K562 (cell line): ENCODE measurements around the gene SLC35A2. TPM values are rescaled to one million over a fixed set of nuclear protein-coding genes. Genes with fewer than 3 reads are reported as not detected.

ENCODE experiments used
- ETV5 ChIP-seq: sonication (generic); formaldehyde crosslinking; IDR thresholded peaks from 2 replicates; pipeline ENCODE4 v1.4.0; 2020; ENCODE audit warnings: low read depth, mild to moderate bottlenecking, missing genetic modification reagents
- FOXK2 ChIP-seq, 2 experiments: fragments of 450-650 bp; IDR thresholded peaks in 1 of 2; conservative IDR thresholded peaks in 1 of 2; 2 replicates each; pipeline ENCODE4 v1.6.1; 2016; ENCODE audit warnings: low read depth in 2 of 2, mild to moderate bottlenecking in 1 of 2
- GABPB1 ChIP-seq: sonication (generic); formaldehyde crosslinking; IDR thresholded peaks from 2 replicates; pipeline ENCODE4 v1.8.0; 2022; ENCODE audit warnings: mild to moderate bottlenecking, missing genetic modification reagents
- GTF2B ChIP-seq: IDR thresholded peaks from 2 replicates; pipeline ENCODE4 v1.6.1; 2011; ENCODE audit not compliant: insufficient read length; ENCODE audit errors: extremely low read depth
- HIVEP1 ChIP-seq: fragments of 250-450 bp; sonication (Bioruptor Pico); IDR thresholded peaks from 2 replicates; pipeline ENCODE4 v1.4.0; 2020; ENCODE audit warnings: mild to moderate bottlenecking
- KDM4B ChIP-seq, 2 experiments: fragments of 450-650 bp in 1 of 2; sonication (generic) in 1 of 2; IDR thresholded peaks; 2 replicates each; pipeline ENCODE4 v1.6.1; 2016 to 2017; ENCODE audit warnings: borderline replicate concordance in 2 of 2, antibody characterized with exemption in 1 of 2, low read depth in 1 of 2, mild to moderate bottlenecking in 1 of 2
- KLF16 ChIP-seq: IDR thresholded peaks from 2 replicates; pipeline ENCODE4 v1.6.1; 2016; ENCODE audit warnings: antibody characterized with exemption
- SNIP1 ChIP-seq: fragments of 450-650 bp; IDR thresholded peaks from 2 replicates; pipeline ENCODE4 v1.7.1; 2017; ENCODE audit warnings: low read depth, mild to moderate bottlenecking
- SRF ChIP-seq, 2 experiments: fragments of 250-450, 450-650 bp in 1 of 2; sonication (Bioruptor Pico) in 1 of 2; sonication (generic) in 1 of 2; formaldehyde crosslinking; IDR thresholded peaks; 2 replicates each; pipeline versions ENCODE4 v1.5.0 to v1.5.1; 2020 to 2022; ENCODE audit warnings: mild to moderate bottlenecking in 1 of 2, missing genetic modification reagents in 1 of 2
- SRSF7 ChIP-seq: fragments of 200-400 bp; formaldehyde crosslinking; optimal IDR thresholded peaks from 2 replicates; pipeline ENCODE3; 2017; ENCODE audit warnings: mild to moderate bottlenecking, low read depth, low read length
- ZNF134 ChIP-seq: fragments of 250-450 bp; sonication (Bioruptor Pico); conservative IDR thresholded peaks from 2 replicates; pipeline ENCODE4 v1.4.0; 2020
- ZNF217 ChIP-seq: sonication (generic); formaldehyde crosslinking; IDR thresholded peaks from 2 replicates; pipeline ENCODE4 v1.8.0; 2022; ENCODE audit warnings: mild to moderate bottlenecking, missing genetic modification reagents
- ZNF239 ChIP-seq: fragments of 250-450 bp; sonication (Bioruptor Pico); IDR thresholded peaks from 2 replicates; pipeline ENCODE4 v1.4.0; 2020; ENCODE audit warnings: mild to moderate bottlenecking
- ZNF24 ChIP-seq: fragments of 450-650 bp; IDR thresholded peaks from 2 replicates; pipeline ENCODE4 v1.6.1; 2016
- ZNF324 ChIP-seq: fragments of 250-450 bp; sonication (Bioruptor Pico); IDR thresholded peaks from 2 replicates; pipeline ENCODE4 v1.4.0; 2020; ENCODE audit warnings: mild to moderate bottlenecking
- ZNF384 ChIP-seq: IDR thresholded peaks from 2 replicates; pipeline ENCODE4 v1.6.1; 2012; ENCODE audit warnings: low read depth, low read length, improper control_type of control experiment
- ZNF444 ChIP-seq: fragments of 250-450 bp; sonication (Bioruptor Pico); IDR thresholded peaks from 2 replicates; pipeline ENCODE4 v1.4.0; 2020; ENCODE audit warnings: mild to moderate bottlenecking, moderate library complexity
- ZNF589 ChIP-seq: fragments of 200-800 bp; sonication (Bioruptor generic); IDR thresholded peaks from 2 replicates; pipeline ENCODE4 v1.6.1; 2016; ENCODE audit warnings: low read depth, missing genetic modification characterization, missing compliant biosample characterization
- ZZZ3 ChIP-seq: fragments of 450-650 bp; IDR thresholded peaks from 2 replicates; pipeline ENCODE4 v1.6.1; 2016; ENCODE audit warnings: antibody characterized with exemption, mild to moderate bottlenecking, moderate library complexity
- polyA plus RNA-seq, 8 experiments: library from polyadenylated mRNA; depleted of rRNA in 4 of 8; stranded (reverse) in 5 of 8; unstranded in 3 of 8; fragments of >200 nt; fragmentation: Nextera tagmentation in 2 of 8; fragmentation: Illumina TruSeq in 1 of 8; extraction: Ambion mirVana in 2 of 8; extraction: Trizol in 1 of 8; gene quantifications; 2 replicates each; pipeline versions ENCODE4 v1.2.1 to v1.2.3, GENCODE V29; 2011 to 2014; ENCODE audit warnings: inconsistent platforms in 1 of 8, missing spikeins in 1 of 8
- total RNA-seq, 7 experiments: library from RNA; depleted of rRNA in 6 of 7; stranded (reverse); fragments of >200 nt in 6 of 7; fragmentation: Illumina TruSeq in 2 of 7; extraction: Trizol in 2 of 7; gene quantifications; 2 replicates each; pipeline versions ENCODE4 v1.2.1 to v1.2.3, GENCODE V29; 2011 to 2021; ENCODE audit warnings: low replicate concordance in 1 of 7
- TF ChIP-seq, protein P1 (sequence below): fragments of 250-450 bp; sonication (Bioruptor Pico); IDR thresholded peaks from 2 replicates; pipeline ENCODE4 v1.5.0; 2021; ENCODE audit warnings: mild to moderate bottlenecking, moderate library complexity
- TF ChIP-seq, protein P2 (sequence below): fragments of 450-650 bp; IDR thresholded peaks from one replicate; pipeline ENCODE4 v1.6.1; 2018; ENCODE audit warnings: mild to moderate bottlenecking, moderate library complexity; ENCODE audit not compliant: partially characterized antibody
- TF ChIP-seq, protein P3 (sequence below): fragments of 450-650 bp; formaldehyde crosslinking; IDR thresholded peaks from 2 replicates; pipeline ENCODE4 v1.4.0; 2020; ENCODE audit warnings: mild to moderate bottlenecking, moderate library complexity

The SLC35A2 gene
- total and polyA plus RNA-seq, 9 of the 15 experiments (the other 6 are each of a cell fraction or from before 2014, with no cell fraction given): 3.3 to 38.9 (median 20.0) TPM

DNA sequence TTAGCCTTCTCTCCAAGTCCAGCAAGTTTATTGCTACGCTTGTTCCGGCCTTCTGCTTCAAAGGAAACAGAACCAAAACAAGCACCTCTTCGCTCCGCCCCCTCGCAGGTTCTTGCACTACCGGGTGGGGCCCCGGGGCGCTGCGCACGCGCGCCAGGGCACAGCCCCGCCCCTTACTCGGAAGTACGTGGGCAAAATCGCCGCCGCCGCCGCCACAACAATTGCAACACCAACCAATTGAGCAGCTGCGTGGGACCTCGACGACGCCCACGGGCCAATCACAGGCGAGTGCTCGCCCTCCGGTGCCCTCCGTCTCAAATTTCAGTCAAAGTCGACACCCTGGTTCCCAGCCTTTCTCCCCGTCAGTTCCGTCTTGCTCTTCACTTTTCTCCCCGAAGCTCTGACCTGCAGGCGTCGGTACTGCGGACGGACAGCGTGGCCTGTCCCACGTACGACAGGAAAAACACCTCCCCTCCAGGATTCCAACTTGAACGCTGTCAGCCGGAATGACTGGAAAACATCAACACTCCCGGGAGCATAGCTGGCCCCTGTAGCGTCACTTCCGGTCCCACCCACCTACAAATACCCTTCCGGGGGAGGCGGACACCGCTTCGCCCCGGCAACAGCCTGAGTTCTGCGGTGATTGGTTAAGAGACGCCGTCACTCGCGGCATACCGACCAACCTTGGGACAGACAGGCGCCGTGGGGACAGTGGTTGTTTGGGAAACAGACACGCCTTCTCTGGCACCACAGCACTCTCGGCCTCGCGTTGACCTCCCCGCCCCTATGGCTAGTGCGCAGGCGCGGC lies 46.6 kb upstream of the SLC35A2 start (continued):
- TF ChIP-seq, protein P1, sequence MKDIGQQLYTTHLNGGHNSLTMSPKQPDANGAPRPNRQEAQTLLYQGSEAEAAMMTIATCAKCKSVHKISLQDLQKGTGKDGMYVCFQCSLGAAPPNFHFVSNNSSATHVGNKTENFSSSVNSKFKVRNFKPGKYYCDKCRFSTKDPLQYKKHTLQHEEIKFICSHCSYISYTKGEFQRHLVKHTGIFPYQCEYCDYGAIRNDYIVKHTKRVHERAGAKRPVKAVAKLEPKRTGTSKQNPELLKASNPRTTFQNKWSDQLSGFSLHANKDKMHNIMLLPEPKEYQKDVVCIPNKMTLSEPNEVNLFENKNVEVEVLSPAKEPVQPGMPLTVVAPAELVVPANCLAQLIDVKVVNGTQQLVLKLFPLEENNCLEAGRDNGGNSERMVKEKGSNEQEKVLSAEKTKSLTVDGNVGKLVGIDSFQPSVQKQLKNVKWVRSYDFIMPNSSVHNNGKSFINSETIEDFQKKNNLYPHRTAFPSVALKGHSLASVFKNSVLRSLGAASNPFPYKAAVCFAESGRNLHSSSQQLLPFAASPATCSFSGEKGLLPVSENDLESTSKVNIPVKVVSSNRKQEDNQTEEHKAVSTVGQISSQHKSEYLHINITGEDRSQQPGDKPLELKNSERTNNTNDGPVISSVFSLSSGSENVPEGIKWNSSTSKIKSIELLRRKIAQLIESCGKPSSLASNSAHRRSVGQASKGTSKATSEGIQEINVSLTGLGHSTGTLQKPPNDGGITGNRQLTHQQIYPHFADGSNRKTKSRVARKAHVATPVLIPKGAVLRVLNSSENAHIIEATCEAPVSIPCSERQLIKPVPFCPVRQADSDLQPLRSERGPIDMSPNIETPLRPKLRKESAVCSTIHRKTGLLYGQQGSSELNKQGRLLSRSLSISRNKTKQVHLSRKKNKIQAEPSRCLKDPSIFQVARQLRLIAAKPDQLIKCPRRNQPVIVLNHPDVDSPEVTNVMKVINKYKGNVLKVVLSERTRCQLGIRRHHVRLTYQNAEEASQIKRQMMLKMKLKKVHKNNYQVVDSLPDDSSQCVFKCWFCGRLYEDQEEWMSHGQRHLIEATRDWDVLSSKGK (CRISPR knock-in tag): no peak
- TF ChIP-seq KDM4B (IDR thresholded peaks at IDR 0.05; ENCODE audit: borderline replicate concordance in 2 of 2, low read depth in 1 of 2) (no peak; a peak in 1 of 4 replicates), HIVEP1 (CRISPR knock-in tag) (no peak), ZNF239 (CRISPR knock-in tag) (no peak), FOXK2 (conservative IDR thresholded peaks at IDR 0.05 in 1 of 2, IDR thresholded peaks at IDR 0.05 in 1 of 2; ENCODE audit: low read depth in 2 of 2) (peak; percentile 88 to 91), KLF16 (no peak), GABPB1 (peak; percentile 96), ZNF589 (CRISPR knock-in tag) (no peak), SRF (CRISPR knock-in tag; IDR thresholded peaks at IDR 0.05) (no peak), SRSF7 (no peak), SNIP1 (no peak), ZNF324 (CRISPR knock-in tag) (no peak), ETV5 (CRISPR knock-in tag) (peak; percentile 27; the same call in 1 of the 2 replicates), ZNF217 (CRISPR knock-in tag) (no peak), ZZZ3 (no peak), GTF2B (no peak), ZNF444 (CRISPR knock-in tag) (no peak), ZNF134 (CRISPR knock-in tag) (no peak), ZNF24 (no peak), ZNF384 (no peak)
- TF ChIP-seq, protein P2, sequence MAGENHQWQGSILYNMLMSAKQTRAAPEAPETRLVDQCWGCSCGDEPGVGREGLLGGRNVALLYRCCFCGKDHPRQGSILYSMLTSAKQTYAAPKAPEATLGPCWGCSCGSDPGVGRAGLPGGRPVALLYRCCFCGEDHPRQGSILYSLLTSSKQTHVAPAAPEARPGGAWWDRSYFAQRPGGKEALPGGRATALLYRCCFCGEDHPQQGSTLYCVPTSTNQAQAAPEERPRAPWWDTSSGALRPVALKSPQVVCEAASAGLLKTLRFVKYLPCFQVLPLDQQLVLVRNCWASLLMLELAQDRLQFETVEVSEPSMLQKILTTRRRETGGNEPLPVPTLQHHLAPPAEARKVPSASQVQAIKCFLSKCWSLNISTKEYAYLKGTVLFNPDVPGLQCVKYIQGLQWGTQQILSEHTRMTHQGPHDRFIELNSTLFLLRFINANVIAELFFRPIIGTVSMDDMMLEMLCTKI: no peak
- TF ChIP-seq, protein P3, sequence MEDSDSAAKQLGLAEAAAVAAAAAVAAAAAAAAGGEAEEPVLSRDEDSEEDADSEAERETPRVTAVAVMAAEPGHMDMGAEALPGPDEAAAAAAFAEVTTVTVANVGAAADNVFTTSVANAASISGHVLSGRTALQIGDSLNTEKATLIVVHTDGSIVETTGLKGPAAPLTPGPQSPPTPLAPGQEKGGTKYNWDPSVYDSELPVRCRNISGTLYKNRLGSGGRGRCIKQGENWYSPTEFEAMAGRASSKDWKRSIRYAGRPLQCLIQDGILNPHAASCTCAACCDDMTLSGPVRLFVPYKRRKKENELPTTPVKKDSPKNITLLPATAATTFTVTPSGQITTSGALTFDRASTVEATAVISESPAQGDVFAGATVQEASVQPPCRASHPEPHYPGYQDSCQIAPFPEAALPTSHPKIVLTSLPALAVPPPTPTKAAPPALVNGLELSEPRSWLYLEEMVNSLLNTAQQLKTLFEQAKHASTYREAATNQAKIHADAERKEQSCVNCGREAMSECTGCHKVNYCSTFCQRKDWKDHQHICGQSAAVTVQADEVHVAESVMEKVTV (CRISPR knock-in tag): no peak; the same call in 1 of the 2 replicates
